Measurements from ENCODE around the gene PNPLA1.

Gene PNPLA1

DNA sequence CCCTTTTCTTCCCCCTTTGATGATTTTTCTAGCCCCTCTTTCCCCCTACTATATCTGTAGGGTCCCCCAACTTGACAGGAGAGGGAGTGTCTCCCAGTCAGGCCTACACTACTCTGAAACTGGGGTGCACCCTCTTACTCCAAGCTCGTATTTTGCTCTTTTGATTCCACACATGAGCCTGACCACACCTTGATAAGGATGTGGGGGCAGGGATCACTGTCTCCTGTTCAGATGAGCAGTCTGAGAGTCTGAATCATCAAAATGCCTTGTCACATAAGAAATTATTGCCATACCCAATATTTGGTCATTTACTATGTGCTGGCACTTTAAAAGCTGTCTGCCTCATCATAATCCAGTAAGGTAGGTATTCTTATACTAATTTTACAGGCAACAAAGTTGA, 15.9 kb downstream of the PNPLA1 start:
- no peak for DNase-seq

DNA sequence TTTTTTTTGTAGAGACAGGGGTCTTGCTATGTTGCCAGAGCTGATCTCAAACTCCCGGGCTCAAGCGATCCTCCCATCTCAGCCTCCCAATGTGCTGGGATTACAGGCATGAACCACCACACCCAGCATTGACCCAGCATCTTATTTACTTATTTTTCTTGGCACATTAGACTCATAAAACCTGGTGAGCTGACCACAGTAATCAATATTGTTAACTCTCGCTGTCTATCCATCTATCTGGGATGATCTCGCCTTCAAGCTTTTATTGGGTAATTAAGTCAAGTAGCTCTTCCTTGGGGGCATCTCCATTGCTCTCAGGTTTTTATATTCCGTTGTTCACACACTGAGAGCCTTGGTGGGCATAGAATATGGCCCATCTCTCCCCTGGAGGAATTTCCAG, 17.0 kb downstream of the PNPLA1 start:
- DNase-seq: no peak

DNA sequence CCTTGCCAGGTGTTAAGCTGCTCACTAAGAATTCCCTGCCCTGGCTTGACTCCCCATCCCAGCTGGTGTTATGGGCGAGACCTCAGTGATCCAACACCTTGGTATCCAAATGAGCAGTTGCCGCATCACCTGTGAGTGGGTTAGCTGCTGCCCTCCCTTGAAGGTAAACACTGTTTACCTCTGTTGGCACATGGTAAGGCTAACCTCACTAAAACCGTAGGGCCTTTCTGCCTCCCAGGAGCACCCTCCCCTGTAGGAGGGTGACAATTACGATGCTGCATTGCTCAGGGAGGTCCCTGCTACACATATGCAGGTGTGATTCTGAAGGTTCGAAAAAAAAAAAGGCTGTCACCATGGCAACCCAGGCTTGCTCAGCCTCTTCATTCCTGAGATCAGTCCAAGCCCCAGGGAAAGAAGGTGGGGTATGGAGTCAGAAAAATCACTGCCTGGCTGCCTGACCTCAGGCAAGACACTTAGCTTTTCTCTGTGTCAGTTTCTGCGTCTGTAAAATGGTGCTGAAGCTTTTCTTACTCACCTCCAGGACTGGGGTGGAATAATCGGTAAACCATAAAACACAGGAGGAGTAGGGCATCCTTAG, 19.5 kb downstream of the PNPLA1 start:
- DNase-seq: no peak

DNA sequence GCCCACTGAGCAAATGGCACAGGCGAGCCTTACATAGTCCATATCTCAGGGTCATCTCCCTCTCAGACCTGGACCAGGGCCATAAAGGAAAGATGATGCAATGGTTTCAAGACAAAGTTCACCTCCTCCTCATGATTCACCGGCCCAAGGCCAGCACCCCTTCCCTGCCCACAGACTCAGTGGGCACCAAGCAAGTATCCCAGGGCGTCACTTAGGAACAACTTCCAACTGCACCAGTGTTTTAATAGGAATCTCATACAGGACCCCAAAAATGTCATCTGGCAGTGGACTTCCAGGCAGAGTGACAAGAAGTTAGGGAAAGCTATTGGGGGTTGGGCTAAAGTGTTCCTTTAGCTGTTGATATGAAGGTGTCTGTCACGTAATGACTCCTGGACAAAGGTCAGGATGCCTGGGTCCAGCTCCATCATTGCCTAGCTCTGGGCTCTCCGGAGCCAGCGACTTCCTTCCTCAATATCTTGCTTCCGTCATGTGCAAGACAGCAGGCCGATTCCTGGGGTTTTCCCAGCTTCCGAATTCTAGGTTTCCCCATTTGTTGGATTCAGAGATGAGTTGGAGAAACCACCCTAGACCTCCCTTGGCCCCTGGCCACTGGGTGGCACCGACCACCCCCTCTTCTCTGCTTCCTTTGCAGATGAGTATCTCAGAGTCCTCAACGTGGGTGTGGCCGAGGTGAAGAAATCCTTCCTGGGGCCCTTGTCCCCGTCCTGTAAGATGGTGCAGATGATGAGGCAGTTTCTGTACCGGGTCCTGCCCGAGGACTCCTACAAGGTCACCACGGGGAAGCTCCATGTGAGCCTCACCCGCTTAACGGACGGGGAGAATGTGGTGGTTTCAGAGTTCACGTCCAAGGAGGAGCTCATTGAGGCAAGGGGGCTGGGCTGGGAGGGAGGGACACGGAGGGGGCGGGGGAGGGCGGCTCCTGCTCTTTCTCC, 21.1 kb downstream of the PNPLA1 start:
- no peak for DNase-seq

DNA sequence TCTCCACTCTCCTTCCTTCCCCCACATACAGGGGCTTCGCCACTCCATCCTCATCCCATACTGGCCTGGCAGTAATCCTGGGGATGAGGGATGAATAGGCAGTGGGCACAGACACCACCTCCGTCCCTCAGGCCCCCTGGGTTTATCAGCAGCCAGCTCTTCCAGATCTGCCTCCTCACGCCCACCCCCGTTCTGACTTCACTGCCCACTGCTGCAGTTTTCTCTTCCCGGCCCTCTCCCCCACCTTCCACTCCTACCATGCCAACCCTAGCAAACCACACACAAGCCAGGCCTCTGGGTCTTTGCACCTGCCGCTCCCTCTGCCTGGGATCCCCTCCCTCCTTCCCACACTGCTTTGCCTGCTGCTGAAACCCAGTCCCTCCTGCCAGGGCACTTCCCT, 22.3 kb downstream of the PNPLA1 start:
- no peak for DNase-seq

DNA sequence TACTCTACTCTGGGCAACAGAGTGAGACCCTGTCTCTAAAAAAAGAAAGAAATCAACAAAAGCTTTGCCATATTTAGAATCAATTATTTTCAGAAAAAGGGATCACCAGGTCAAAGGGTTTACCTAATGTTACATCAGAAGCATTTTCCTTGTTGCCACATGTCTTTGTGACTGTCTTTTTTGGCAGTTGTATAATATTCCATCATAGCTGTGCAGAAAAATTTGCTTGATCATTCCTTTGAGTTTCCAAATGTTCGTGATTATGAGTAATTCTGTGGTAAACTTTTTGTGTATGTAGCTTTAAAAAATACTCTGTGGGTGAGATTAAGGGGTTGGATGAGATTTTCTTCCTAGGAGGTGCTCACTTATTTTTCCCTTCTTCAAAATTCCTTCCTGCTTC, 26.4 kb downstream of the PNPLA1 start:
- DNase-seq: no peak

DNA sequence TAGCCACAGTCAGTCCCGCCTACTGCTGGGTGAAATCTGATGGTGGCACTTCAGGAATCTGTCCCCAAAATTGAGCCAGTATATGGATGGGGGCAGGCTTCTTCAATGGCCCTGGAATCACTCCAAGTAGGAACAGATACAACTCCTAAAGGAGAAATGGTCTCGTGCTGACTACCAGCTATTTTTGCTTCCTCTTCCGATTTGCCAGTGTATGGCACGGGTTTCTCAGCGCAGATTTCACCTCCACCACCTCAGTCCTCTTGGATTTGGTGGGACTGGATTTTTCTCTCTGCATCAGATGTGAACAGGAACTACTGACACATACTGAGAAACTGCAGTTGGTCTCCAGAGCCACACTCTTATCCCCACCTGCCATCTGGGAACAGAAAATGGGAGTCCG, 27.2 kb downstream of the PNPLA1 start:
- no peak for DNase-seq

DNA sequence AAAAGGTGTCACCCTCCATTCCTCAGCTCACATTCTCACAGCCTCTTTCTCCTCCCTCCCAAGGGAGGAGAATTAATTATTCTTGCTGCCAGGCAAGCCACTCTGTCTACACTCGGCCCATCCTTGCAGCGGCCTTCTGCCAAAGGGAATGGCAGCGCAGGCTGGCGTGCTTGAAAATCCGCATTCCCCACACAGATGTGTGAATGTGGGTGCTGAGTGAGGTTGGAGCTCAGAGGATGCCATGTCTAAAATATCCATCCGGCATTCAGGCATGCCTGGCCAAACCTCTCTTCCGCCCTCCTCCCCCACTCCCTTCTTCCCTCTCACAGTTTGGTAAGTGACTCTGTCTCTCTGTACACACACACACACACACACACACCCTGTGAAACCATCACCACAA, 27.7 kb downstream of the PNPLA1 start:
- DNase-seq: no peak

DNA sequence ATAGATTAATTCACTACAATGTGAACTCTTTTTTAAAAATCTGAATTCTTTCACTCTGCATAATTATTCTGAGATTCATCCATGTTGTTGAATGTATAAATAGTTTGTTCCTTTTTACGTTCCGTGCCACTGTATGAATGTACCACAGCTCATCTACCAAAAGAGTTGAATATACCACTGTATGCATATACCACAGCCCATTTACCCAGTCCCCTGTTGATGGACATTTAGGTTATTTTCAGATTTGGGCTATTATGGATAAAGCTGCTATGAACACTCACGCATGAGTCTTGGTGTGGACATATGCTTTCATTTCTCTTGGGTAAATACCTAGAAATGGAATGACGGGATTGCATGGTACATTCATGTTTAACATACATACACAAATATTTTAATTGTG, 28.2 kb downstream of the PNPLA1 start:
- DNase-seq: no peak

DNA sequence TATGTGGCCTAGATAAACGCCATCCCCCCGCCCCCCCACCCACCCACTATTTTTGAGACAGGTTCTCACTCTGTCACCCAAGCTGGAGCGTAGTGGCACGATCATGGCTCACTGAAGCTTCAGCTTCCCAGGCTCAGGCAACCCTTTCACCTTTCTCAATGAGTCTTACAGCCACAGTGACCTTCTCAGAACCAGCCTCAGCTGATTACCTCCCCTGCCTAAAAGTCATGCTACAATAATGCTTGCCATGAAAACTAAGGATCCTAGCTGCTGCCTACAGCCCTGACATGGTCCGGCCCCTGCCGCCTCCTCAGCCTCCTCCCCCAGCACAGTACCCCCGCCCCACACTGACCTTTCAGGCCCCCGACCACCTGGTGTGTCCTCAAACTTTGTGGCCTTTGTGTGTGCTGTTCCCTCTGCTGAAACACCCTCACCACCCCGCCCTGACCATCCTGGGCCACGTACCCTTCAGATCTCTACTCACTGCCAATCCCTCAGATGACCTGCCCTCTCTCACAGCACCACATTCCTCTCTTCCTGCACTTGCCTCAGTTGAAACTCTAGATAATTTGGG, 31.3 kb downstream of the PNPLA1 start:
- DNase-seq: no peak

DNA sequence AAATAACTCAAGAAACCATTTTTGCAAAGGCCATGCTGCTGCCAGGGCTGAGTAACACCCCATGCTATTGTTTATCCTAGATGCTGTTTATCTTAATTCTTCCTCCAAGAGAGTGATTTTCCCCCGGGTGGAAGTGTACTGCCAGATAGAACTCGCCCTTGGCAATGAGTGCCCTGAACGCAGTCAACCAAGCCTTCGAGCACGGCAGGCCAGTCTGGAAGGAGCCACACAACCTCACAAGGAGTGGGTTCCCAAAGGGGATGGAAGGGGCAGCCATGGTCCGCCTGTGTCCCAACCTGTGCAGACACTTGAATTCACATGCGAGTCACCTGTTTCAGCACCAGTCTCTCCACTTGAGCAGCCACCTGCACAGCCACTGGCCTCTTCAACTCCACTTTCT, 31.9 kb downstream of the PNPLA1 start:
- DNase-seq: no peak

DNA sequence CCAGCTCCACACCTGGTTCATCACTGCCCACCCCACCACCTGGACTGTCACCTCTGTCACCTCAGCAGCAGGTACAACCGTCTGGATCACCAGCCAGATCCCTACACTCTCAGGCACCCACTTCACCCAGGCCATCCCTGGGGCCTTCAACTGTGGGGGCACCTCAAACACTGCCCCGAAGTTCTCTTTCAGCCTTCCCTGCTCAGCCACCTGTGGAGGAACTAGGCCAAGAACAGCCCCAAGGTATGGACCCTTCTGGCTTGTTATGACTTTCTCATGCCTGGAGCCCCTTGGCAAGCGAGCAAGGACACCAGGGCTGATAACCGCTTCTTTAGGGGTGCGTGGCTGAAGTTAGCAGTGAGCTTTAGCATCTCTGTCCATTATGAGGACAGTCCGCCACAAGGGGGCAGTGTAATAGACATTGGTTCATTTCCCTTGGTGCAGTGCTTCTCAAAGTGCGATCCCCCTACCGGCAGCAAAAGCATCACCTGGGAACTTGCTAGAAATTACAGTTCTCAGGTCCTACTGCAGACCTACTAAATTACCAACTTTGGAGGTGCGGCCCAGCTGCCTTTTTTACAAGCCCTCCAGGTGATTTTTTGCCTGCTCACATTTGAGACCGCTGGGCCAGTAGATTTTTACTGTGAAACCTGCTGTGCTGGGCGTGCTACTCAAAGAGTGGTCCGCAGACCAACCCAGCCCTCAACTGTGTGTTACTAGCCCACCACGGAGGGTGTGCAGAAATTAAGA, 32.5 kb downstream of the PNPLA1 start:
- DNase-seq: peak; percentile 84

DNA sequence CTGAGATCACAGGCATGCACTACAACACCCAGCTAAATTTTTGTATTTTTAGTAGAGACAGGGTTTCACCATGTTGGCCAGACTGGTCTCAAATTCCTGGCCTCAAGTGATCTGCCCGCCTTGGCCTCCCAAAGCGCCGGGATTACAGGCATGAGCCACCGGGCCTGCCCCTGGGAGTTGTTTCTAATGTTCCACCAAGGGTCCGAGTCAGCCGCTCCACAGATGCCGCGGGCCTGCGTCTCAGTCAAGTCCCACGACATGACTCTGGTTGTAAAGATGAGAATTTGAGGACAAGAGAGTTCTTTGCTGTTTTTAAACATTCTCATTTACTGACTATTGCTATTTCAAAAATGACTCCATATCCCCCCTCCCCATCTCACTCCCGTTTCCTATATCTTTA, 36.0 kb downstream of the PNPLA1 start:
- DNase-seq: no peak

DNA sequence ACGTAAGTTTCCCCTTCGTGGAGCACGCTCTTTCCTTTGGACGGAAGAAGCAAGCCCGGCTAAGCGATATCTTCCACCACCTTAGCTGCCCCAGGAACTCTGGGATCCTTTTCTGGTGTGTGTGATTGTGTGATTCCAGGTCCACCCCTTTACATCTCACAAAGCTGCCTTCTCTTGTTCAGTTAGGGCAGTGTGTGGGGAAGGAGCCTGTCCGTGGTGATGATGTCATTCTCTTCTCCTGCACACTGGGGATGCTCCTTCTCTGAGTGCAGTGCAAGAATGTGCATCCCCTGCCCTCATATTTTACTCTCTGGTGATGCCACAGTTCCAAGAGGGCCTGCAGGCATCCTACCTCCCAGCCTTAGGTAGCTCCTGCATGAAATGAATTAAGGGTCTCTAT, 36.5 kb downstream of the PNPLA1 start:
- no peak for DNase-seq

DNA sequence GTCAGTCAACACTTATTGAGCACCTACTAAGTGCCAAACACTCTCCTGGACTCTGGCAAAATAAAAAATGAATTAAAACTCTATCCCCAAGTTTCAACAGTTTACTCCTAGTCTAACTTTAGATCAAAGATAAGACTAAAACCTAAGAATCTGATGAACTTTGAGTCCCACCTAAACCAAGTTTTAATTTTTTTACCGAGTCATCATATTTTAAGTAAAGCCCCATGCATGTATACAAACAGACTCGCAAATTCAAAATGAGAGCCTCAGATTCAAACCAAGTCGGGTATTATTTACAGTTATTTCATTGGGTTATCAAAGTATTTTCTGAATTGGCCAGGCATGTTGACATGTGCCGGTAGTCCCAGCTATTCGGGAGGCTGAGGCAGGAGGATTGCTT, 38.7 kb downstream of the PNPLA1 start:
- DNase-seq: no peak

DNA sequence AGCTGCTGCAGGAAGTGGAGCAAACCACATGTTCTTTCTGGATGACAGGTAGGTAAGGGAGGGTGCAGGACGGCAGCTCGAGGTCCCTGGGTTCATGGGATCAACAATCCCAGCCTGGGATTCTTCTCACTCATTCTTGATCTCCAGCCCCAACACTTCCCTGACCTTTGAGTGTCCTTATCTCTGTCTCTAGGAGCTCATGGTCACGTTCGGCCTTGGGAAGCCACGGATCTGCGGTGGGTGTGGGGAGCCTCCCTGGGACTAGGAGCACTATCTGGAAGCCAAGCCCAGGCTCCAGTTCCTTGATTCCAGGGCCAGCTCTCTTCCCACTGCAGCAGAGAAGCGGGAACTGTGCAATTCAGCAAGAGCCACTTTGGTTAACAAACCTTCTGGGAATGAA, 39.3 kb downstream of the PNPLA1 start:
- no peak for DNase-seq

DNA sequence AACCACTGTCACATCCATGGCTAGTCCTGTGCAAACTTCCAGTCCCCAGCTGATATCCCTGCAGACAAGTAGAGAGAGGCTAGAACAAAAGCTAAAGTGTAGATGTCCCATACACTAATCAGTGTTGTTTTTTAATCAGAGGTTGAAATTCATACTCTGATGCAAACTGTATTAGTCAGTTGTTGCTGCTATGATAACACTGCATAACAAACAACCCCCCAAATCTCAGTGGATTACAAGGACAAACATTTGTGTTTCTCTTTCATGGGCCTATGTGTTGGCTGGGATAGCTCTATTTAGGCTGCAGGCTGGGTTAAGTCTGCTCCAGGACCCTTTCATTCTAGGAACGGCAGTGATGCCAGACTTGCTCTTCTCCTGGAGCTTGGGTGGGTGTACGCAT, 40.0 kb downstream of the PNPLA1 start:
- DNase-seq: no peak

DNA sequence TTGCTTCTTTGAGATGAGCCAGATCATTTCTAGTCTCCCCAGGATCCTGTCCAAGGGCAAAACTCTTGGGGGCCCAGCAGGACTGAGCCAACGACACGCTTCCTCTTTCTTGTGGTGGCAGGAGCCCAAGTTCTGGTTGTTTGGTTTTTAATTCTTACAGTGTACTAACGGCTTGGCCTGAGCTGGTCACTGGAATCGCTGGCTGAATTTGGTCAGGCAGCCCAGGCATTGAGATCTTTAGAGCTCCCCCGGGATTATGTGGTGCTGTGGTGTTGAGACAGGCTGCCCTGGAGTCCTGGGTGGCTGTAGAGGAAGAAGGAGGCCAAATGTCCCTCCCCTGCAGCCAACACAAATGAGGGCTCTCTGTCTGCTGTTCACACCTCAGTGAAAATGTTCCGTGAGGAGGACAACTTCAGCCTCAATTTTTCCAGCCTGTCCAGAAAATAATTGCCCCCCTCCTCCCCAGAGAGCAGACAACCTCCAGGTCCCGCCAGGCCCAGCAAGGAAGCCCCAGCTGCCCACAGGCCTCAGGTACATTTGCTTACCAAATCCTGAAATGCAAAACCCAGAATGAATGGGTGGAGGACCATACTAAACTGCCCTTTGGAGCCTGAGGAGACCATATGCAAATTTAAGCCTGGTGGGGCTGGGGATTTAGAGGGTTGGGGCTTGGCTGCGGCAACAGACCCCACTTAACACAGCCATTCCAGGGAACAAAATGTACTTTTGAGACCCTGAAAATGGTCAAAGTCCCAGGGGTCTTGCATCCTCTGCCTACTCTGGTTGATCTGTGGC, 43.2 kb downstream of the PNPLA1 start:
- no peak for DNase-seq

DNA sequence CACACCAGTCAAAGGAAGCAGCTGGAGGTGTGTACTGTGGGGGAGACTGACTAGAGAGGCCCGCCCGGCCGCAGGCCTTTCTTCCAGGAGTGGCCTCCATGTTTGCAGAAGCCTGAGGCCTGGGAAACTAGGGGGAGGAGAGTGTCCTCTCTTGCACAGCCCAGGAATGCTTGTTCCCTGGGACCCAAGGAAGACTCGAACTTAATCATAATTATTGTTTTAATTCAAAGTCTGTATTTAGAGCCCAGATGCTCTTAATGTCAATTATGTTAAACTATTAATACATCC, 43.7 kb downstream of the PNPLA1 start:
- no peak for DNase-seq

DNA sequence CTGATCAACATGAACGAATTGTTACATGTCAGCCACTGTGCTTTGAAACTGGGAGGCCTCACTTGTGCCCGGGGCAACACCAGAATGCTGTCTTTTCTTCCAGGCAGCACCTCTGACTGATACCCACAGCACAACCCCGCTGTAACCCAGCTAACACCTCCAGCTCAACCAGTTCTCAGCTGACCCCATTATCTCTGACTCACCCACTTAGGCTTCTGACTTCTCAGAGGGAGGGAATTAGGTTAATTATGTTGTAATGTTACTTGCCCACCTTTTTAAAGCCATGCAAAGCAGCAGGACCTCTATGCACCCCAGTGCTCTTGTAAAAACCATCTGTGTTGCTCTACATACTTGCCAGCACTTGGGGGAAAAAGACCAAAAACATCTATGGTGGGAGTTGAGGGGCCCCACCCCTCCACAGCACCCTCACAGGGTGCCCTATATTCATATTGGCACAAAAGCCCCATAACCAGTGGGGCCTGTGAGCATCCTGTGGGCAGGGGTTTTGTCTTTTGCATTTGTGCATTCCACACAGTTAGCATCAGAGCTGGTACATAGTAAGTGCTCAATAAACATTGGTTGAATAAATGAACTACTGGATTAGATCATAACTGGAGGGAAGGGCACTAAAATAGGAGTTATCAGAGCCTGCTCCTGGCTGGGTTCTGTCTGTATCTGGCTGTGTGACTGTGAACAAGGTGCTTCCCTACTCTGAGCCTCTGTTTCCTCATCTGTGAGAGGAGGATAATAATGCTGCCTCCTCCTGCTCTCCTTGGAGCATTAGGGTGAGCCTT, 44.6 kb downstream of the PNPLA1 start:
- DNase-seq: no peak

DNA sequence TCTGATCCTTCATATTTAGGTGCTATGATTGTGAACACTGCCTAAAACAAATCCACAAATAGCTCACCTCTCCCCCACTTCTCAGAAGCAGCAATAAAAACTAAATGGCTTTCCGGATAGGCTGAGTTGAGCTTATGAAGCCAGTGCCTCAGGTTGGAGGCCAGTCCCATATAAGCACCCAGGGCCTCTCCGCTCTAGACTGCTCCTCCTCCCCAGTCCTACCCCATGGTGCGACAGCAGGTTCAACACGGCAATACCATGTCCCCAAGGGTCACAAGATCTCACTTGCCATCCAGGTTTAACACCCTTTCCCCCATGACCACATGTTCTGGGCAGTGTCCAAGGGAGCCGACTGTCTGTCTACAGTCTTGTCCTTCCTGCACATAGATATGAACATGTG, 46.1 kb downstream of the PNPLA1 start:
- no peak for DNase-seq

DNA sequence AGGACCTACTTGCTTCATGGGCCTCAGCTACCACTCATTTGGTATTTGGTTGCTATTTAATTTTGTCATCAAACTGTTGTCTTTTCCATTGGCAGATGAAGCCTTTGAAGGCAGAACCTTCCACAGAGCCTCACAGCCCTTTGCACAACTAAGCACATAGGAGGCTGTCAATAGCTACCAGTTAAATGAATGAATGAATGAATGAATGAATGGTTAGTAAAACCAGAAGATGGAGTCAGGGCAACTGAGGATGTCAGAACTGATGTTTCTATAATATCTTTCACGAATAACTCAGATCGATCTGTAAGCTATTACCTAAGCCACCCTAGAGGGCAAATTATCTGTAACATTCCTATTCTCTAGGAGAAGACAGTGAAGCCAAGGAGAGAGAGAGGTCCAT, 47.8 kb downstream of the PNPLA1 start:
- no peak for DNase-seq

All from retina (tissue), 1 donor.